Ramos (cell line): ENCODE measurements around the gene SPEM3.

Experiments
- in situ Hi-C: fragments of 300-500 bp; cut with MboI; formaldehyde crosslinking; loops from one replicate; pipeline ENCODE4 v1.14.3; 2022; ENCODE audit warnings: low sequenced_read_pairs; ENCODE audit not compliant: unreplicated experiment

The SPEM3 gene

GRCh38 chr17:7419819-7420610 is 8.6 kb upstream of the SPEM3 start, which contains the start of gene SPEM1:
Gene SPEM1 (plus strand): TSS chr17:7420324. CDS start chr17:7420385, 61 bp downstream.
- in situ Hi-C loops, result no loop called here

- in situ Hi-C loops, result no loop called here
Measured at GRCh38 chr17:7421186-7421585, 7.5 kb upstream of the SPEM3 start.

GRCh38 chr17:7423679-7424078 is 5.0 kb upstream of the SPEM3 start:
- in situ Hi-C loops, result no loop called here

GRCh38 chr17:7425316-7425715 is 3.3 kb upstream of the SPEM3 start, which contains the start of gene SPEM2:
Gene SPEM2 (plus strand): TSS chr17:7425616. CDS start chr17:7425689, 73 bp downstream.
- in situ Hi-C loops, result no loop called here

DNA sequence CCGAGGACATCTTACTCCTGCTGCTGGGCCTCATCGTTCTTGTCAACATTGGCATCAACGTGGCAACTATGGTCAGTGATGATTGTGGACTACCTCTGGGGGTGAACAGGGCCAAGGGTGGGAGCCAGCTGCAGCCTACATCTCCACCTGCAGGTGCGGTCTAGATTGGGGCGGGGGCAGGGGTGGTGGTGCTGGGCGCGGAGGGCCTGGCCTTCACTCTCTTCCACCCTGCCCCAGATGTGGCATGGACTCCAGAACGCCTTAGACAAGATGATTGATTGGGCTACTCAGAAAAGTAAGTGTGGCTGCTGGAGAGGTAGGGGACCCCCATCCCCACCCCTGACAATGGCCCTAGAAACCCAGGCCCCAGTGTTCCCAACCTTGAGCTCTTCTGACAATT is 2.9 kb upstream of the SPEM3 start:
- in situ Hi-C loops, result no loop called here

GRCh38 chr17:7426203-7426863 is 2.3 kb upstream of the SPEM3 start:
- in situ Hi-C loops, result no loop called here

DNA sequence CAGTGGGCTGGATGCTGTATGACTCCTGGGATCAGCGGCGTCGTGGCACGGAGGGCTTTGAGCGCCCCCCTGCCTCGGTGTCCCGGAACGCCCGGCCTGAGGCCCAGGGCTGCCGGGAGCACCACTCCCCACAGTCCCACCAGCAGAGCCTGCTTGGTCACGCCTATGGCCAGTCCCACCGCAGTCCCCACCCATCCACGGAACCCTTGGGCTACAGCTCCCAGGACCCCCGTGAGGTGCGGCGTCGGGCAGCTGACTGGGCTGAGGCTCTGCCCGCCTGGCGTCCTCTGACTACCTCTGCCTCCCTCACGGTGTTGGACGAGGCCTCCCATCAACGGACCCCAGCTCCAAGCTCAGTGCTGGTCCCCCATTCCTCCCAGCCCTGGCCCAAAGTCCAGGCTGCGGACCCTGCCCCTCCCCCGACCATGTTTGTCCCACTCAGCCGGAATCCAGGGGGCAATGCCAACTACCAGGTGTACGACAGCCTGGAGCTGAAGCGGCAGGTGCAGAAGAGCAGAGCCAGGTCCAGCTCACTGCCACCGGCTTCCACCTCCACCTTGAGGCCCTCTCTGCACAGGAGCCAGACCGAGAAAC is 1.7 kb upstream of the SPEM3 start:
- in situ Hi-C loops, result no loop called here

- in situ Hi-C loops, result no loop called here
Measured at GRCh38 chr17:7427549-7427948, 1.1 kb upstream of the SPEM3 start.

DNA sequence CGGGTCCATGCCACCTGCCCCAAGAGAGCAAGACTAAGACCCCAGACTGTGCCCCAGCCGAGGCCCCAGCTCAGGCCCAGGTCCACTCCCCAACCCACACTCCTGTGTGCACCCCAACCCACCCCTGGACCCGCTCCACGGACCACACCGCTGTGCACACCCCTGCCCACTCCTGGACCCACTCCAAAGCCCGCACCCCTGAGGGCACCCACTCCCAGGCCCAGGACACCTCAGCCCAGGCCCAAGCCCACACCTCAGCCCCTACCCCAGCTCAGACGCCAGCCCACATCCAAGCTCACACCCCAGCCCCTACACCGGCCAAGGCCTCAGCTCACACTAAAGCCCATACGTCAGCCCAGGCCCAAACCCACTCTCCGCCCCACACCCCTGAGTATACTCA is 1.1 kb downstream of the SPEM3 start:
- in situ Hi-C loops, result no loop called here

GRCh38 chr17:7431231-7431630 is 2.6 kb downstream of the SPEM3 start:
- in situ Hi-C loops, result no loop called here

DNA sequence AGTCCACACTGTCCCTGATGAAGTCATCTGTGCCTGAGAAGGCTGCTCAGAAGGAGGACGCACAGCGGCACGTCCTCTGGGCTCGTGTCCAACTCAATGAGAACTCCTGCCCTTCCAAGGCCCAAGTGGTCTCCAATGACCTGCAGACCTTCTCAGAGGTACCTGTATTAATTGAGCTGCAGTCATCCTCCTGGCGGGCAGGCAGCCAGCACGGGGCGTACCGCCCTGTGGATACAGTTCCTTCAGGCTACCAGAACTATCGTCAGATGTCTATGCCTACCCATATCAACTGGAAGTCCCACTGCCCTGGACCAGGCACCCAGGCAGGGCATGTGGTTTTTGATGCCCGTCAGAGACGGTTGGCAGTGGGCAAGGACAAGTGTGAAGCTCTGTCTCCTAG is 3.6 kb downstream of the SPEM3 start:
- in situ Hi-C loops, result no loop called here

GRCh38 chr17:7435676-7436555 is 7.3 kb downstream of the SPEM3 start:
- in situ Hi-C loops, result no loop called here

- in situ Hi-C loops, result no loop called here
Measured at GRCh38 chr17:7436556-7437368, 8.1 kb downstream of the SPEM3 start.

- in situ Hi-C loops, result no loop called here
Measured at GRCh38 chr17:7437369-7437863, 8.8 kb downstream of the SPEM3 start.

GRCh38 chr17:7437950-7438614 is 9.4 kb downstream of the SPEM3 start:
- in situ Hi-C loops, result no loop called here

- in situ Hi-C loops, result no loop called here
Measured at GRCh38 chr17:7438656-7439460, 10.2 kb downstream of the SPEM3 start.

GRCh38 chr17:7439462-7440112 is 10.9 kb downstream of the SPEM3 start, which contains the start of gene FGF11:
Gene FGF11 (plus strand): TSS chr17:7439512. CDS start chr17:7439621, 109 bp downstream.
- in situ Hi-C loops, result no loop called here
